K562 (cell line): ENCODE data around the gene GABBR1. TPM values are rescaled to one million over a fixed set of nuclear protein-coding genes. Genes with fewer than 3 reads are reported as not detected.
A peak's percentile ranks its signal among the peaks of the same experiment; 100 is the strongest.

Source experiments
- CHCHD3 ChIP-seq: fragments of 250-450 bp; sonication (Bioruptor Pico); IDR thresholded peaks from 2 replicates; pipeline ENCODE4 v2.1.2; 2022; ENCODE audit warnings: mild to moderate bottlenecking
- GTF2B ChIP-seq: IDR thresholded peaks from 2 replicates; pipeline ENCODE4 v1.6.1; 2011; ENCODE audit not compliant: insufficient read length; ENCODE audit errors: extremely low read depth
- HDAC2 ChIP-seq: fragments of 450-650 bp; IDR thresholded peaks from 2 replicates; pipeline ENCODE4 v1.6.1; 2016; ENCODE audit warnings: mild to moderate bottlenecking
- MBD2 ChIP-seq: sonication (generic); IDR thresholded peaks from 2 replicates; pipeline ENCODE4 v1.6.1; 2016; ENCODE audit warnings: low read depth, borderline replicate concordance
- MTA3 ChIP-seq: fragments of 450-650 bp; formaldehyde crosslinking; IDR thresholded peaks from 2 replicates; pipeline ENCODE4 v1.6.1; 2017; ENCODE audit warnings: mild to moderate bottlenecking, borderline replicate concordance
- RBFOX2 ChIP-seq: fragments of 200-400 bp; formaldehyde crosslinking; IDR thresholded peaks from 2 replicates; pipeline ENCODE4 v1.6.1; 2017; ENCODE audit warnings: low read depth, mild to moderate bottlenecking, low read length, moderate library complexity
- SAFB2 ChIP-seq: fragments of 200-400 bp; formaldehyde crosslinking; IDR thresholded peaks from 2 replicates; pipeline ENCODE4 v1.6.1; 2018; ENCODE audit warnings: borderline replicate concordance, low read length, low read depth, moderate library complexity; ENCODE audit not compliant: severe bottlenecking
- SUPT5H ChIP-seq: fragments of 450-650 bp; IDR thresholded peaks from 2 replicates; pipeline ENCODE4 v1.6.1; 2016
- ZFX ChIP-seq: sonication (generic); formaldehyde crosslinking; IDR thresholded peaks from 2 replicates; pipeline ENCODE4 v1.8.0; 2022; ENCODE audit warnings: mild to moderate bottlenecking, missing genetic modification reagents, moderate library complexity
- ZNF121 ChIP-seq: sonication (generic); formaldehyde crosslinking; conservative IDR thresholded peaks from 2 replicates; pipeline ENCODE4 v1.8.0; 2022; ENCODE audit warnings: missing genetic modification reagents
- ZNF263 ChIP-seq: sonication (generic); formaldehyde crosslinking; IDR thresholded peaks from 2 replicates; pipeline ENCODE4 v1.8.0; 2022; ENCODE audit warnings: mild to moderate bottlenecking, missing genetic modification reagents, borderline replicate concordance
- polyA plus RNA-seq, 8 experiments: library from polyadenylated mRNA; depleted of rRNA in 4 of 8; stranded (reverse) in 5 of 8; unstranded in 3 of 8; fragments of >200 nt; fragmentation: Nextera tagmentation in 2 of 8; fragmentation: Illumina TruSeq in 1 of 8; extraction: Ambion mirVana in 2 of 8; extraction: Trizol in 1 of 8; gene quantifications; 2 replicates each; pipeline versions ENCODE4 v1.2.1 to v1.2.3, GENCODE V29; 2011 to 2014; ENCODE audit warnings: inconsistent platforms in 1 of 8, missing spikeins in 1 of 8
- total RNA-seq, 7 experiments: library from RNA; depleted of rRNA in 6 of 7; stranded (reverse); fragments of >200 nt in 6 of 7; fragmentation: Illumina TruSeq in 2 of 7; extraction: Trizol in 2 of 7; gene quantifications; 2 replicates each; pipeline versions ENCODE4 v1.2.1 to v1.2.3, GENCODE V29; 2011 to 2021; ENCODE audit warnings: low replicate concordance in 1 of 7
- TF ChIP-seq, protein P1 (sequence below): IDR thresholded peaks from 3 replicates; pipeline ENCODE4 v1.6.1; 2011; ENCODE audit warnings: borderline replicate concordance, mild to moderate bottlenecking; ENCODE audit not compliant: insufficient read length, insufficient read depth
- TF ChIP-seq, protein P2 (sequence below): fragments of 250-450 bp; sonication (Bioruptor Pico); IDR thresholded peaks from 2 replicates; pipeline ENCODE4 v1.5.0; 2020; ENCODE audit warnings: mild to moderate bottlenecking, borderline replicate concordance
- TF ChIP-seq, protein P3 (sequence below): sonication (generic); formaldehyde crosslinking; IDR thresholded peaks from 2 replicates; pipeline ENCODE4 v1.8.0; 2022; ENCODE audit warnings: mild to moderate bottlenecking, missing genetic modification reagents, borderline replicate concordance
- TF ChIP-seq, protein P4 (sequence below): fragments of 450-650 bp; IDR thresholded peaks from 2 replicates; pipeline ENCODE4 v1.6.1; 2016
- TF ChIP-seq, protein P5 (sequence below): fragments of 250-450 bp; sonication (Bioruptor Pico); IDR thresholded peaks from 2 replicates; pipeline ENCODE4 v1.4.0; 2020; ENCODE audit warnings: mild to moderate bottlenecking, moderate library complexity

The GABBR1 gene
- total and polyA plus RNA-seq, 9 of the 15 experiments (the other 6 are each of a cell fraction or from before 2014, with no cell fraction given), result 2.2 to 48.3 (median 20.8) TPM

DNA sequence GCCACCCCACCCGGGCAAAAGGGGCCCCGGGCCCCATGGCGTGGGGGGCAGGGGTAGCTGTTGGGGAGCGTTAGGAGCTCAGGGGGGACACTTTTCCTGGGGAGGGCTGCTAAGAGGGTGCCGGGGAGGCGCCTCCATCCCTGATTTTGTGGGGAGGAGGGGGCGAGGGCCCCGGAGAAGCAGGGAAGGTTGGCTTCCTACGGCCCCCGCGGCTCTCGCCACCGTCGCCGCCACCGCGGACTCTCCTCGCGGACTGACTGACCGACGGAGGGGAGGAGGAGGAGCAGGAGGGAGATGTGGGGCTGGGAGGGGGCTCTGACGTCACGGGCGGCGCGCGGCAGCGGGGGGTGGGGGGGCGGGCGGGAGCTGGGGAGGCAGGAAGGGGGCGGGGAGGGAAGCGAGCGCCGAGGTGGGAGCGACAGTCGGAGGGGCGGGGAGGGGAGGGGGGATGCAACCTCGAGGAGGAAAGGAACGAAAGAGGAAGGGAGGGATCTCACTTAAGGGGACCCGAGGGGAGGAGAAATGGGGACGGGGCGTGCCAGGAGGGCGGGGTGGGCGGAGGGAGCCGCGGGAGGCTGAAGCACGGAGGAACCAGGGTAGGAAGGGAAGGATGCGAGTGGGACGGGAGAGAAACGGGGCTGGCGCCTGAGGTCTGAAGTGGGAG is 5.1 kb downstream of the GABBR1 start (continued):
- TF ChIP-seq, protein P1, sequence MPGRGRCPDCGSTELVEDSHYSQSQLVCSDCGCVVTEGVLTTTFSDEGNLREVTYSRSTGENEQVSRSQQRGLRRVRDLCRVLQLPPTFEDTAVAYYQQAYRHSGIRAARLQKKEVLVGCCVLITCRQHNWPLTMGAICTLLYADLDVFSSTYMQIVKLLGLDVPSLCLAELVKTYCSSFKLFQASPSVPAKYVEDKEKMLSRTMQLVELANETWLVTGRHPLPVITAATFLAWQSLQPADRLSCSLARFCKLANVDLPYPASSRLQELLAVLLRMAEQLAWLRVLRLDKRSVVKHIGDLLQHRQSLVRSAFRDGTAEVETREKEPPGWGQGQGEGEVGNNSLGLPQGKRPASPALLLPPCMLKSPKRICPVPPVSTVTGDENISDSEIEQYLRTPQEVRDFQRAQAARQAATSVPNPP, result no peak
- peak; percentile 39; the same call in 1 of the 2 replicates for TF ChIP-seq MBD2
- TF ChIP-seq, protein P2, sequence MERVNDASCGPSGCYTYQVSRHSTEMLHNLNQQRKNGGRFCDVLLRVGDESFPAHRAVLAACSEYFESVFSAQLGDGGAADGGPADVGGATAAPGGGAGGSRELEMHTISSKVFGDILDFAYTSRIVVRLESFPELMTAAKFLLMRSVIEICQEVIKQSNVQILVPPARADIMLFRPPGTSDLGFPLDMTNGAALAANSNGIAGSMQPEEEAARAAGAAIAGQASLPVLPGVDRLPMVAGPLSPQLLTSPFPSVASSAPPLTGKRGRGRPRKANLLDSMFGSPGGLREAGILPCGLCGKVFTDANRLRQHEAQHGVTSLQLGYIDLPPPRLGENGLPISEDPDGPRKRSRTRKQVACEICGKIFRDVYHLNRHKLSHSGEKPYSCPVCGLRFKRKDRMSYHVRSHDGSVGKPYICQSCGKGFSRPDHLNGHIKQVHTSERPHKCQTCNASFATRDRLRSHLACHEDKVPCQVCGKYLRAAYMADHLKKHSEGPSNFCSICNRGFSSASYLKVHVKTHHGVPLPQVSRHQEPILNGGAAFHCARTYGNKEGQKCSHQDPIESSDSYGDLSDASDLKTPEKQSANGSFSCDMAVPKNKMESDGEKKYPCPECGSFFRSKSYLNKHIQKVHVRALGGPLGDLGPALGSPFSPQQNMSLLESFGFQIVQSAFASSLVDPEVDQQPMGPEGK (CRISPR knock-in tag), result no peak
- no peak for TF ChIP-seq ZFX (CRISPR knock-in tag)
- no peak for TF ChIP-seq HDAC2
- no peak for TF ChIP-seq ZNF121 (CRISPR knock-in tag)
- TF ChIP-seq MTA3, result peak; percentile 29; the same call in 1 of the 2 replicates
- TF ChIP-seq, protein P3, sequence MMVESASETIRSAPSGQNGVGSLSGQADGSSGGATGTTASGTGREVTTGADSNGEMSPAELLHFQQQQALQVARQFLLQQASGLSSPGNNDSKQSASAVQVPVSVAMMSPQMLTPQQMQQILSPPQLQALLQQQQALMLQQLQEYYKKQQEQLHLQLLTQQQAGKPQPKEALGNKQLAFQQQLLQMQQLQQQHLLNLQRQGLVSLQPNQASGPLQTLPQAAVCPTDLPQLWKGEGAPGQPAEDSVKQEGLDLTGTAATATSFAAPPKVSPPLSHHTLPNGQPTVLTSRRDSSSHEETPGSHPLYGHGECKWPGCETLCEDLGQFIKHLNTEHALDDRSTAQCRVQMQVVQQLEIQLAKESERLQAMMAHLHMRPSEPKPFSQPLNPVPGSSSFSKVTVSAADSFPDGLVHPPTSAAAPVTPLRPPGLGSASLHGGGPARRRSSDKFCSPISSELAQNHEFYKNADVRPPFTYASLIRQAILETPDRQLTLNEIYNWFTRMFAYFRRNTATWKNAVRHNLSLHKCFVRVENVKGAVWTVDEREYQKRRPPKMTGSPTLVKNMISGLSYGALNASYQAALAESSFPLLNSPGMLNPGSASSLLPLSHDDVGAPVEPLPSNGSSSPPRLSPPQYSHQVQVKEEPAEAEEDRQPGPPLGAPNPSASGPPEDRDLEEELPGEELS (CRISPR knock-in tag), result 0 out of 2 replicates have a peak, but pooled peaks have one; percentile 1
- TF ChIP-seq, protein P4, sequence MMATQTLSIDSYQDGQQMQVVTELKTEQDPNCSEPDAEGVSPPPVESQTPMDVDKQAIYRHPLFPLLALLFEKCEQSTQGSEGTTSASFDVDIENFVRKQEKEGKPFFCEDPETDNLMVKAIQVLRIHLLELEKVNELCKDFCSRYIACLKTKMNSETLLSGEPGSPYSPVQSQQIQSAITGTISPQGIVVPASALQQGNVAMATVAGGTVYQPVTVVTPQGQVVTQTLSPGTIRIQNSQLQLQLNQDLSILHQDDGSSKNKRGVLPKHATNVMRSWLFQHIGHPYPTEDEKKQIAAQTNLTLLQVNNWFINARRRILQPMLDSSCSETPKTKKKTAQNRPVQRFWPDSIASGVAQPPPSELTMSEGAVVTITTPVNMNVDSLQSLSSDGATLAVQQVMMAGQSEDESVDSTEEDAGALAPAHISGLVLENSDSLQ, result no peak
- TF ChIP-seq CHCHD3 (CRISPR knock-in tag), result no peak
- peak; percentile 91 for TF ChIP-seq SUPT5H
- peak; percentile 91 for TF ChIP-seq ZNF263
- no peak for TF ChIP-seq SAFB2
- TF ChIP-seq GTF2B, result no peak
- TF ChIP-seq, protein P5, sequence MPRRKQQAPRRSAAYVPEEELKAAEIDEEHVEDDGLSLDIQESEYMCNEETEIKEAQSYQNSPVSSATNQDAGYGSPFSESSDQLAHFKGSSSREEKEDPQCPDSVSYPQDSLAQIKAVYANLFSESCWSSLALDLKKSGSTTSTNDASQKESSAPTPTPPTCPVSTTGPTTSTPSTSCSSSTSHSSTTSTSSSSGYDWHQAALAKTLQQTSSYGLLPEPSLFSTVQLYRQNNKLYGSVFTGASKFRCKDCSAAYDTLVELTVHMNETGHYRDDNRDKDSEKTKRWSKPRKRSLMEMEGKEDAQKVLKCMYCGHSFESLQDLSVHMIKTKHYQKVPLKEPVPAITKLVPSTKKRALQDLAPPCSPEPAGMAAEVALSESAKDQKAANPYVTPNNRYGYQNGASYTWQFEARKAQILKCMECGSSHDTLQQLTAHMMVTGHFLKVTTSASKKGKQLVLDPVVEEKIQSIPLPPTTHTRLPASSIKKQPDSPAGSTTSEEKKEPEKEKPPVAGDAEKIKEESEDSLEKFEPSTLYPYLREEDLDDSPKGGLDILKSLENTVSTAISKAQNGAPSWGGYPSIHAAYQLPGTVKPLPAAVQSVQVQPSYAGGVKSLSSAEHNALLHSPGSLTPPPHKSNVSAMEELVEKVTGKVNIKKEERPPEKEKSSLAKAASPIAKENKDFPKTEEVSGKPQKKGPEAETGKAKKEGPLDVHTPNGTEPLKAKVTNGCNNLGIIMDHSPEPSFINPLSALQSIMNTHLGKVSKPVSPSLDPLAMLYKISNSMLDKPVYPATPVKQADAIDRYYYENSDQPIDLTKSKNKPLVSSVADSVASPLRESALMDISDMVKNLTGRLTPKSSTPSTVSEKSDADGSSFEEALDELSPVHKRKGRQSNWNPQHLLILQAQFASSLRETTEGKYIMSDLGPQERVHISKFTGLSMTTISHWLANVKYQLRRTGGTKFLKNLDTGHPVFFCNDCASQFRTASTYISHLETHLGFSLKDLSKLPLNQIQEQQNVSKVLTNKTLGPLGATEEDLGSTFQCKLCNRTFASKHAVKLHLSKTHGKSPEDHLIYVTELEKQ (CRISPR knock-in tag), result no peak
- TF ChIP-seq RBFOX2, result peak; percentile 87
